MM.1S (cell line): Measurements from ENCODE around the gene NTM.

Experiments used
- DNase-seq: peaks from one replicate; pipeline ENCODE4 v3.0.0-alpha.2; 2015
- H2AFZ ChIP-seq: fragments of 300-600 bp; sonication (generic); 2 replicates; pipeline ENCODE4 v1.6.0; 2016; ENCODE audit warnings: antibody characterized with exemption, low read length
- H3F3A ChIP-seq: fragments of 300-600 bp; sonication (generic); 2 replicates; pipeline ENCODE4 v1.6.1; 2016; ENCODE audit warnings: mild to moderate bottlenecking, antibody characterized with exemption, low read length, moderate library complexity, mixed read lengths; ENCODE audit not compliant: insufficient read depth
- H3K27ac ChIP-seq: fragments of 300-600 bp; sonication (generic); 2 replicates; pipeline ENCODE4 v1.5.1; 2016; ENCODE audit warnings: mild to moderate bottlenecking, low read length
- H3K27me3 ChIP-seq: fragments of 300-600 bp; sonication (generic); replicated peaks from 2 replicates; pipeline ENCODE4 v1.6.0; 2016; ENCODE audit warnings: low read length; ENCODE audit not compliant: insufficient read depth
- H3K36me3 ChIP-seq: fragments of 300-600 bp; sonication (generic); replicated peaks from 2 replicates; pipeline ENCODE4 v1.6.1; 2016; ENCODE audit warnings: mild to moderate bottlenecking, low read length, mixed read lengths; ENCODE audit not compliant: insufficient read depth
- H3K4me1 ChIP-seq: fragments of 300-600 bp; sonication (generic); 2 replicates; pipeline ENCODE4 v1.6.1; 2016; ENCODE audit warnings: low read length, mixed read lengths
- H3K4me2 ChIP-seq: fragments of 300-600 bp; sonication (generic); 2 replicates; pipeline ENCODE4 v1.6.0; 2016; ENCODE audit warnings: low read depth, low read length
- H3K4me3 ChIP-seq: fragments of 300-600 bp; sonication (generic); 2 replicates; pipeline ENCODE4 v1.5.1; 2016; ENCODE audit warnings: low read length, mixed read lengths
- H3K79me2 ChIP-seq: fragments of 300-600 bp; sonication (generic); 2 replicates; pipeline ENCODE4 v1.6.1; 2016; ENCODE audit warnings: mixed run types, low read length, mixed read lengths
- H3K9ac ChIP-seq: fragments of 300-600 bp; sonication (generic); 2 replicates; pipeline ENCODE4 v1.6.1; 2016; ENCODE audit warnings: low read length, mixed read lengths
- H3K9me2 ChIP-seq: fragments of 300-600 bp; sonication (generic); replicated peaks from 2 replicates; pipeline ENCODE4 v1.6.1; 2016; ENCODE audit warnings: mild to moderate bottlenecking, low read length, mixed read lengths; ENCODE audit not compliant: insufficient read depth
- H3K9me3 ChIP-seq: fragments of 300-600 bp; sonication (generic); replicated peaks from 2 replicates; pipeline ENCODE4 v1.6.1; 2016; ENCODE audit warnings: mild to moderate bottlenecking, low read length, mixed read lengths; ENCODE audit not compliant: insufficient read depth
- H4K20me1 ChIP-seq: fragments of 300-600 bp; sonication (generic); 2 replicates; pipeline ENCODE4 v1.6.1; 2016; ENCODE audit warnings: mild to moderate bottlenecking, low read length, moderate library complexity, mixed read lengths; ENCODE audit not compliant: insufficient read depth
- EZH2 ChIP-seq: fragments of 300-600 bp; sonication (generic); optimal IDR thresholded peaks from 2 replicates; pipeline ENCODE3; 2017; ENCODE audit warnings: low read depth, mild to moderate bottlenecking, antibody characterized with exemption, low read length, mixed read lengths
- EZH2phosphoT487 ChIP-seq: fragments of 300-600 bp; sonication (generic); IDR thresholded peaks from 2 replicates; pipeline ENCODE4 v1.6.1; 2018; ENCODE audit warnings: antibody characterized with exemption, low read length
- TF ChIP-seq, protein P1 (sequence below): fragments of 300-600 bp; sonication (generic); IDR thresholded peaks from 2 replicates; pipeline ENCODE4 v1.5.1; 2016; ENCODE audit warnings: antibody characterized with exemption, low read length, mixed read lengths

Gene NTM

DNA sequence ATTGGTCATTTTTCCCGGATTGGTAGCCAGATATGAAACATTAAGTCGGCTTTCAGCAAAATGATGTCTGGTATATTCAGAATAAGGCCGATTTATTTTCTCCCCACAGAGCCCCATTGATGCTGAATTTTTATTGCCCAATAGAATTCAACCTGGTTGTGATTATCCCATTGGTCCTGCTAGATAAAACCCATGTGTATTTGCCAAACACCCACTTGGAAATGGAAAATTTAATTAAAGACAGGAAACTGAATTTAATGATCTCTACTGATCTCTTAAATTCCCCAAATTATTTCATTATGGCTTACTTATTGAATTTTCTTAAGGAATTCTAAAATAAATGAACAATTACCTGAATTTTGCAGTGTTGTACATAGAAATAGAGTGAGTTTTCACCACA lies 609.8 kb downstream of the NTM start:
- Histone ChIP-seq H3K9me2 (no peaks in the 10 kb centered on the region), H3F3A (no peaks in the 10 kb centered on the region), H3K4me2 (no peak overlapping the region), H3K27me3 (no peaks in the 10 kb centered on the region), H3K36me3 (no peaks in the 10 kb centered on the region), H3K4me3 (no peak overlapping the region), H3K27ac (no peak overlapping the region), H2AFZ (no peak overlapping the region), H3K9ac (no peak overlapping the region), H3K9me3 (no peaks in the 10 kb centered on the region), H3K4me1 (no peaks in the 10 kb centered on the region), H4K20me1 (no peaks in the 10 kb centered on the region), H3K79me2 (no peaks in the 10 kb centered on the region)
- DNase-seq = no peak
- TF ChIP-seq, protein P1, sequence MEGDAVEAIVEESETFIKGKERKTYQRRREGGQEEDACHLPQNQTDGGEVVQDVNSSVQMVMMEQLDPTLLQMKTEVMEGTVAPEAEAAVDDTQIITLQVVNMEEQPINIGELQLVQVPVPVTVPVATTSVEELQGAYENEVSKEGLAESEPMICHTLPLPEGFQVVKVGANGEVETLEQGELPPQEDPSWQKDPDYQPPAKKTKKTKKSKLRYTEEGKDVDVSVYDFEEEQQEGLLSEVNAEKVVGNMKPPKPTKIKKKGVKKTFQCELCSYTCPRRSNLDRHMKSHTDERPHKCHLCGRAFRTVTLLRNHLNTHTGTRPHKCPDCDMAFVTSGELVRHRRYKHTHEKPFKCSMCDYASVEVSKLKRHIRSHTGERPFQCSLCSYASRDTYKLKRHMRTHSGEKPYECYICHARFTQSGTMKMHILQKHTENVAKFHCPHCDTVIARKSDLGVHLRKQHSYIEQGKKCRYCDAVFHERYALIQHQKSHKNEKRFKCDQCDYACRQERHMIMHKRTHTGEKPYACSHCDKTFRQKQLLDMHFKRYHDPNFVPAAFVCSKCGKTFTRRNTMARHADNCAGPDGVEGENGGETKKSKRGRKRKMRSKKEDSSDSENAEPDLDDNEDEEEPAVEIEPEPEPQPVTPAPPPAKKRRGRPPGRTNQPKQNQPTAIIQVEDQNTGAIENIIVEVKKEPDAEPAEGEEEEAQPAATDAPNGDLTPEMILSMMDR = no peak
- no peak for TF ChIP-seq EZH2
- no peak for TF ChIP-seq EZH2phosphoT487

DNA sequence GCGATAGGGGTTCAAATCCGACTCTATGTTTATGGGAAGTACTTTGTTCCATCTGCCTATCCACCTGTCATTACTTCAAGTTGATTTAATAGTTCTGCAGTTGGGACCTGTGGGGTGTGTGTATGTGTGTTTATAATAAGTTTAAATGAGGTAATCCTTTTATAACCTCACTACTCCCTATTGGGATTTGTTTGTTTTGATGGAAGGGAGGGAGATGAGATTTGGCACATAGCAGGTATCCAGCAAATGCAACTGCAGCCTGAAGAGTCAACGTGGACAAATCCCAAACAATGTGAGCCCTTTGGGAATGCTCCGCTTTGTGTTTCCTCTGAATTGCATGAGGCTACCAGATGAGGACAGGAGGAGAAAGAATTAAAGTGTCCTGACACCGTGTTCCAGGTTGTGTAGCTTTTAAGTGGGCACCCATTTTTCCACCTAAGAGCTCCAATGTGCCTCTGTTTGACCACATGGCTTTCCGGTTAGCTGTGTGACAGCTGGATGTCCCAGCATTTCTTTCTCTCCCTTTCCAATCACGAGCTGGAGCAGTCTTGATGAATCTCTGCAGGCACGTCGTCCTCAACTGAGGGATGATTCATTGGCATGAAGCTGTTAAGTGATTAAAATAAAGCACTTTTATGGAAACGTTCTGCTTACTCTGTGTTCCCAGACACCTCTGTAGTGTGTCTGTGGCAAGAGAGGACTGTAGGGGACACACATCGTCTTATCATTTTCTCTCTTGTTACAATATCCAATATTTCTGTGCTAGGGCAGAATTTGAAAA lies 610.7 kb downstream of the NTM start:
- H3F3A ChIP-seq = no peaks in the 10 kb centered on the region
- DNase-seq = no peak
- H3K9me2 ChIP-seq = no peaks in the 10 kb centered on the region
- no peak overlapping the region for H3K9ac ChIP-seq
- no peak overlapping the region for H3K4me2 ChIP-seq
- H3K36me3 ChIP-seq = no peaks in the 10 kb centered on the region
- no peak for TF ChIP-seq EZH2phosphoT487
- no peaks in the 10 kb centered on the region for H3K4me1 ChIP-seq
- no peak overlapping the region for H2AFZ ChIP-seq
- H3K27me3 ChIP-seq = no peaks in the 10 kb centered on the region
- H3K4me3 ChIP-seq = no peak overlapping the region
- H3K9me3 ChIP-seq = no peaks in the 10 kb centered on the region
- H4K20me1 ChIP-seq = no peaks in the 10 kb centered on the region
- H3K27ac ChIP-seq = no peak overlapping the region
- no peaks in the 10 kb centered on the region for H3K79me2 ChIP-seq

- no peak overlapping the region for H3K4me2 ChIP-seq
- TF ChIP-seq, protein P1 = no peak
- TF ChIP-seq EZH2phosphoT487 (no peak), EZH2 (no peak)
- no peaks in the 10 kb centered on the region for H3F3A ChIP-seq
- H3K9ac ChIP-seq = no peak overlapping the region
- H3K4me3 ChIP-seq = no peak overlapping the region
- no peaks in the 10 kb centered on the region for H3K4me1 ChIP-seq
- no peak overlapping the region for H3K27ac ChIP-seq
- DNase-seq = no peak
- H3K9me3 ChIP-seq = no peaks in the 10 kb centered on the region
- no peaks in the 10 kb centered on the region for H3K9me2 ChIP-seq
- H2AFZ ChIP-seq = no peak overlapping the region
- no peaks in the 10 kb centered on the region for H3K79me2 ChIP-seq
- H3K36me3 ChIP-seq = no peaks in the 10 kb centered on the region
- H3K27me3 ChIP-seq = no peaks in the 10 kb centered on the region
- no peaks in the 10 kb centered on the region for H4K20me1 ChIP-seq
Measured at GRCh38 chr11:131982154-131982553, 611.7 kb downstream of the NTM start.

DNA sequence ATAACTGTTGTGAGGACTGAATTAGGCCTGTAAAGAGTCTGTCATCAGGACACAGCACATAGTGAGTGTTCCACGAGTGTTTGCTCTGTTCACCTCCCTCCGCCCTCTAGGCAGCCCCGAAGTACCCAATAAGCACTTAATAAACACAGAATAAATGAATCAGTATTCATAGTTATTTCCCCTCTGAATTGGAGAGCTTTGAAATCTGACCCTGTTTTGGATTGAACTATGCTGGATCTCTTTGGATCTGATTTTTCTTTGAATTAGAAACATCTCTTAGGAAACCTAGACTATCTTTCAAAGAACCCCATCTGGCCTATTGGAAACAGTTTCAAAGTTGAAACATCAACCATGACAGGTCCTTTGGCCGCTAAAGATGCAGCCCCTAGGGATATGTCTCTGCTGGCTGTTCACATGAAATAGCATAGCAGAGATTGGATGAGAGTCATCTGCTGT lies 615.5 kb downstream of the NTM start:
- Histone ChIP-seq H3K4me2 (no peak overlapping the region), H3K9ac (no peak overlapping the region), H3K4me3 (no peak overlapping the region), H3K79me2 (no peaks in the 10 kb centered on the region), H2AFZ (no peak overlapping the region), H3F3A (no peaks in the 10 kb centered on the region), H3K36me3 (no peaks in the 10 kb centered on the region), H3K9me2 (no peaks in the 10 kb centered on the region), H4K20me1 (no peaks in the 10 kb centered on the region), H3K27ac (no peak overlapping the region), H3K9me3 (no peaks in the 10 kb centered on the region), H3K4me1 (no peaks in the 10 kb centered on the region), H3K27me3 (no peaks in the 10 kb centered on the region)
- TF ChIP-seq EZH2 (no peak), EZH2phosphoT487 (no peak)
- TF ChIP-seq, protein P1 = no peak
- DNase-seq = no peak
